Thyroid gland (tissue), 4 donors: ENCODE data around the gene GTF2A2.

Experiments
- POLR2A ChIP-seq, 2 donors: fragments of 450-650 bp; IDR thresholded peaks; one replicate each; pipeline ENCODE4 v1.6.1; 2017; ENCODE audit warnings: antibody characterized with exemption in 2 of 2, mild to moderate bottlenecking in 2 of 2, moderate library complexity in 1 of 2
- TF ChIP-seq, protein P1 (sequence below), 6 experiments: fragments of 200-600 bp in 3 of 6; fragments of 450-650 bp in 3 of 6; sonication (generic) in 3 of 6; IDR thresholded peaks; one replicate each; pipeline ENCODE4 v1.5.1; 2016 to 2019; ENCODE audit warnings: antibody characterized with exemption in 6 of 6, mild to moderate bottlenecking in 2 of 6, inconsistent platforms in 1 of 6, moderate library complexity in 1 of 6

GRCh38 chr15:59699810-59700431 is 42.6 kb upstream of the GTF2A2 start:
- TF ChIP-seq, protein P1, sequence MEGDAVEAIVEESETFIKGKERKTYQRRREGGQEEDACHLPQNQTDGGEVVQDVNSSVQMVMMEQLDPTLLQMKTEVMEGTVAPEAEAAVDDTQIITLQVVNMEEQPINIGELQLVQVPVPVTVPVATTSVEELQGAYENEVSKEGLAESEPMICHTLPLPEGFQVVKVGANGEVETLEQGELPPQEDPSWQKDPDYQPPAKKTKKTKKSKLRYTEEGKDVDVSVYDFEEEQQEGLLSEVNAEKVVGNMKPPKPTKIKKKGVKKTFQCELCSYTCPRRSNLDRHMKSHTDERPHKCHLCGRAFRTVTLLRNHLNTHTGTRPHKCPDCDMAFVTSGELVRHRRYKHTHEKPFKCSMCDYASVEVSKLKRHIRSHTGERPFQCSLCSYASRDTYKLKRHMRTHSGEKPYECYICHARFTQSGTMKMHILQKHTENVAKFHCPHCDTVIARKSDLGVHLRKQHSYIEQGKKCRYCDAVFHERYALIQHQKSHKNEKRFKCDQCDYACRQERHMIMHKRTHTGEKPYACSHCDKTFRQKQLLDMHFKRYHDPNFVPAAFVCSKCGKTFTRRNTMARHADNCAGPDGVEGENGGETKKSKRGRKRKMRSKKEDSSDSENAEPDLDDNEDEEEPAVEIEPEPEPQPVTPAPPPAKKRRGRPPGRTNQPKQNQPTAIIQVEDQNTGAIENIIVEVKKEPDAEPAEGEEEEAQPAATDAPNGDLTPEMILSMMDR (IDR thresholded peaks at IDR 0.05) = no peak
- TF ChIP-seq POLR2A (IDR thresholded peaks at IDR 0.05) = no peak
